ENCODE data around the gene WDHD1.
"Not testable (repeated sequence)": the region's sequence is repeated elsewhere in the genome, so short reads cannot be mapped to it uniquely, and the experiment has no call there.

WDHD1 gene

DNA sequence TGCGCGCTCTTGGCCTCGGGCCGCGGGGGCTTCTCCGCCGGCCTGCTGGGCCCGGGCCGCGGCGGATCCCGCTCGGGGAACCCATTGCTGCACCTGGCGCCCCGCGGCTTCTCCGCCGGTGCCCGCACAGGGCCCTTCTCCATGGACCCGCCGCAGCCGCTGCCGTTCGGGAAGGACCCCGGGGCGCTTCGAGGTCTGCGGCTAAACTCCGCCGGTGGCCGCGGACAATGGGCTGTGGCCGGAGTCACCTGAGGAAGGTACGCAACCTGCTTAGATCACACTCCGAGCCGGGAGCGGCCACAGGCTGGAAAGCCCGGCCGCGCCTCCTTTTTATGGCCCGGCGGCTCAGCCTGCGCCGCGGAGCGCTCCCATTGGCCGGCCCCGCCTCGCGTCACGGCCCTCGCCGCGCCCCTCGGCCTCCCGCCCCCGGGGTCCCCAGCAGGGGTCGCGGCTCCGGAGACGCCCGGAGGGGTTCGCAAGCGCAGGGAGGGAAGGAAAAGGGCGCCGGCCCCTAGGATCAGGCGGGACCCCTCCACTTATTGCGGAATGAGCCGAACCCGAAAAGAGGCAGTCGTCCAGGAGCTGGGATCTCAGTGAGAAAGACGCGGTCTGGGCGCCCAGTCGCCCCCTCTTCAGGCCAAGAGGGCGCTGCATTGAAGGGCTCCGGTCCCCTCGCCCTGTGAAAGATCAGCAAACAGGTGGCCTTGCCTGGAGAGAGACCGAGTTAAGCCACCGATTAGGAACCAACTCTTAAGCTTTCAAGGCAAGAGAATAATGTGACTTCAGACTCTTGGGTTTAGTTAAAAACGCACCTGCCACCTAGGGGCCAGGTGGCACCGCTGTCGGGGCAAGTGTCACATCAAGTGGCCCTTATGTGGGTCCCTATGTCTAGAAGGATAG is 124.1 kb downstream of the WDHD1 start, which contains the start of gene GCH1:
TSS of gene GCH1 (minus strand) at position 306 of the 900 bp plus-strand sequence. CDS start at position 143, 163 bp downstream.
- no peak for FAIRE-seq

DNA sequence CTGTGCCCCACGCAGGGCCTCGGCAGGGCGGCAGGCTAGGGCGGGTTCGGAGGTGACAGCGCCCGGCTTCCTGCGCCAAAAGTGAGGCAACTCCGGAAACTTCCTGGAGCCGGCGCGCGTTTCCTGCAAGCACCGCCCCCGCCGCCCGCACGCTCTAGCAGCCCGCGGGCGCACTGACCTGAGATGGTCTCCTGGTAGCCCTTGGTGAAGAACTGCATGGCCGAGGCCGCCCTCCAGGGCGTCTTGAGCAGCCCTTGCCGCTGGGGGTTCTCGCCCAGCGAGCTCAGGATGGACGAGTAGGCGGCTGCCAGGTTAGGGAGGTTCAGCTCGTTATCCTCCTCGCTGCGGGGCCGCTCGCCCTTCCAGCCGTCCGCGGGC is 124.8 kb downstream of the WDHD1 start:
- FAIRE-seq = no peak

DNA sequence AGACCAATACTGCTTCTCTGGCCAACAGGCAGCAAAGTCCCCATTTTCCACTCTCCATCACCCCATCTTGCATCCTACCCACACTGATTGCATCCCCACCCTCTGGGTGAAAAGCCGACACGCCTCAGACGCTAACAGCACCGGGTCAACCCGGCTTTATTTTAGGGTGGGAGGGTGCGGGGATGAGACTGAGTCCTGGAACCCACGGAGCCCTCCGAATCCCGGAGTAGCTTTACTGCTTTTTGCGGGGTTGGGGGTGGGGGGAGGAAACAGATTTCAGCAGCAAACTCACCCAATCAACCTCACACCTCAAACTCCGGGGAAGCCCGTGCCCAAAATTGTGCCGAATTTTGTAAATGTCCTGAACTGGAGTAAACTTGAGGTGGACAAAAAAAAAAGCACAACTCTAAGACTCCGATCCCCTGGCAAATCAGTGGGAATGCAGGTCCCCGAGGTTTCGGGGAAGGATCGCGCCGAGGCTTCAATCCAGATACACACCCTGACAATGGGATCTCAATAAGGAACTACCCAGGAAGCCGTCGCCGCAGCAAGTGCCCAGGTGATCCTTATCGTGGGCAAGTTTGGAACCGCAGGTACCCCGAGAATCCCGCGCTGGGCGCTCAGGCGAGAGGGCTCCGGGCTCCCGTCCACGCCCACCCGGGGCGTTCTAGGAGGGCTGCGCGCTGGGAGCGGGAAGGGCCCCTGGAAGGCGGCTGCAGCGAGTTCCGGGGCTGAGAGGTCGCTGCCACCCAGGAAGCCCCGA is 125.3 kb downstream of the WDHD1 start:
- no peak for FAIRE-seq

DNA sequence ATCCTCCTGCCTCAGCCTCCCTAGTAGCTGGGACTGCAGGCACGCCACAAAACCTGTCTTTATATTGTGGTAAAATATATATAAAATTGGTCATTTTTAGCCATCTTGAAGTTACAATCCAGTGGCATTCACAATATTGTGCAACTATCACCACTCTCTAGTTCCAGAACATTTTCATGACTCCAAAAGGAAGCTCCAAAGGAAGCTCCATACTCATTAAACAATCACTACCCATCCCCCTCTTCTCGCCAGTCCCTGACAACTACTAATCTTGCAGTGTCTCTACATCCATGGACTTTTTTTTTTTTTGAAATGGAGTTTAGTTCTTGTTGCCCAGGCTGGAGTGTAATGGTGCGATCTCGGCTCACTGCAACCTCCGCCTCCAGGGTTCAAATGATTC is 127.3 kb downstream of the WDHD1 start:
- no peak for FAIRE-seq

DNA sequence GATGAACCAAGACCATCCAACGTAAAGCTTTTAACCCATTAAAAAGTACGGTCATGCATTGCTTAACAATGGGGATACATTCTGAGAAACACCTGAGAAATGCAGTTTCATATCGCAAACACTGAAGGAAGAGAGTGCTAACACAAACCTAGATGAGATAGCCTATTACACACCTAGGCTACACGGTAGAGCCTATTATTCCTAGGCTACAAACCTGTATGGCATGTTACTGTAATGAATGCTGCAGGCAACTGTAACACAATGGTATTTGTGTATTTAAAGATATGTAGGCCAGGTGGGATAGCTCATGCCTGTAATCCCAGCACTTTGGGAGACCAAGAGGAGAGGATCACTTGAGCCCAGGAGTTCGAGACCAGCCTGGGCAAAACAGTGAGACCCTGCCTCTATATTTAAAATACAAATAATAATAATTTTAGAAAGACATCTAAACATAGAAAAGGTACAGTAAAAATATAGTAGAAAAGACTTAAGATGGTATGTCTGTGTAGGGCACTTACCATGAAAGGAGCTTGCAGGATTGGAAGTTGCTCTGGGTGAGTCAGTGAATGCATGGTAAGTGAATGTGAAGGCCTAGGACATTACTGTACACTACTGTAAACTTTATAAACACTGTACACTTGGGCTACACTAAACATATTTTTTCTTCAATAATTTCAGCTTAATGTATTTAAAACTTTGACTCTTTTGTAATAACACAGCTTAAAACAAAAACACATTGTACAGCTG is 128.9 kb downstream of the WDHD1 start:
- not testable (repeated sequence) for FAIRE-seq

DNA sequence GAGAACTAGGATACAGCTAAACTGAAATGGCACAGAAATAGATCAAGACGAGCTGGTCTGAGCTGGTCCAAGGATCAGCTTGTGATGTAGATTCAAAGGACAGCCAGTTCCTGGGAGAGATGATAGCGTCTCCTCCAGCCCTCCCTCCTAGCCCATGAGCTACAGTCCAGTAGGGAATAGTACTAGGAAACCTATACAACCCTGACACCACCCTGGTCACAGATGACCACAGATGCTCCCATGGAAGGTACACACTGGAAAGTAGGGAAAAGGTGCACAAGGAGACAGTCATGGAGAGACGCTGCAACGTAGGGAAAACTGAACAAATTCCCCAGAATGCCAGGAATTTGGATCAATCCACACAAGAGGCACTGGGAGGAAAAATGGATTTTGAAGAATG is 131.2 kb downstream of the WDHD1 start:
- FAIRE-seq = no peak

DNA sequence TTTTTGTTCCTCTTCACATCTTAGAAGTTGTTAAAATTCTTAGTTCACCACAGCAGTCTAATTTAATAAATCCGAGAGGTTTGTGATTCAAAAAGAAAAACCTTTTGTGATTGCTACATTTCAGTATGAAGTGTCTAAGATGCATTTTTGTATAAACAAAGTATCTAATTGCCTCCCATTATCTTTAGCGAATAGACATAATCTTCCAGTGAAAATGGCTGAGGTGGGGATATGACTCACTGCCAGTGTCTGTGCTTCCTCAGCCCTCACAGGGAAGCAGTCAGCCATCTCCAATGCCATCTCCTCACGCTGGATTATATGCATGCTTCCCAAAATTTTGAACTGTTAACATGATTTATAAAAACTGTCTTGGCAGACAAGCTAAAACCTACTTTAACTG is 131.9 kb downstream of the WDHD1 start:
- FAIRE-seq = no peak

DNA sequence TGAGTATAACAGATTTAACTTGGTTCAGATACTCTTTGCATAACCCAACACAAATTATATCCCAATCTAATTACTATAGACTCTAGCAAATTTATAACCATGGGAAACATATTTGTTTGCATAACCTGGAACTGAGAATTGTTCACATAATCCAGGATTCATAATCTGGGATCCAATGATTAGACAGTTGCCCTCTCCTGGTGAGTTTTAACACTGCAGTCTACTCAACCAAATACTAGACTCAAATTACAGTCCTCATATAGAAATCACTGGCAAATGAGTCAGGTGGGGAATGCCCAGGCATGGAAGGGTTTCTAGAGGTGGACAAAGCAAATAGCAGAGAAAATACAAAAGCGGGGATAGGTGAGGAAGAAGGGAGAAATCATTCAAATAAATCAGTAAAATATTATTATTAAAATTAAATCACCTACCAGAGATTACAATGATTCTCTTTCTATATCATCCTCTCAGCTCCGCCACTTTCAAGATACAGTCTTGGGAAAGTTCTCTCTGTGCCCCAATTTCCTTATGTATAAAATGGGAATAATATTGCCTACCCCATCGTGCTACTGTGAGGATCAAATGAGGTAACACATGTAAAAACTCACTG is 133.6 kb downstream of the WDHD1 start:
- no peak for FAIRE-seq

DNA sequence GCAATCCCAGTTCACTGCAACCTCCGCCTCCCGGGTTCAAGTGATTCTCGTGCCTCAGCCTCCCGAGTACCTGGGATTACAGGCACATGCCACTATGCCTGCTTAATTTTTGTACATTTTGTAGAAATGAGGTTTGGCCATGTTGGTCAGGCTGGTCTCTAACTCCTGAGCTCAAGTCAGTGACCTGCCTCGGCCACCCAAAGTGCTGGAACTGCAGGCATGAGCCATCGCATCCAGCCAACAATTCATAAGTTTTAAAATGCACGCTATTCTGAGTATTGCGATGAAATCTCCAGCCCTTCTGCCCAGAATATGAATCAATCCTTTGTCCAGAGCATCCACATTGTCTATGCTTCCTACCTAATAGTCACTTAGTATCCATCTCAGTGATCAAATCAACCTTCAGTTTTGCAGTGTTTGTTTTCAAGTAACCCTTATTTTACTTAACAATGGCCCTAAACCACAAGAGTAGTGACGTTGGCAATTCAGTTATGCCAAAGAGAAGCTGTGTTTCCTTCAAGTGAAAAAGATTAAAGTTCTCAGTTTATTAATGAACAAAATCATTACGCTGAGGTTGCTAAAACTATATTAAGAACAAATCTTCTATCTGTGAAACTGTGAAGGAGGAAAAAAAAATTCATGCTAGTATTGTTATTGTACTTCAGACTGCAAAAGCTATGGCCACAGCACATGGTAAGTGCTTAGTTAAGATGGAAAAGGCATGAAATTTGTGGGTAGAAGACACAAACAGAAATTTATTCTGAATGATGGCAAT is 135.2 kb downstream of the WDHD1 start:
- no peak for FAIRE-seq

DNA sequence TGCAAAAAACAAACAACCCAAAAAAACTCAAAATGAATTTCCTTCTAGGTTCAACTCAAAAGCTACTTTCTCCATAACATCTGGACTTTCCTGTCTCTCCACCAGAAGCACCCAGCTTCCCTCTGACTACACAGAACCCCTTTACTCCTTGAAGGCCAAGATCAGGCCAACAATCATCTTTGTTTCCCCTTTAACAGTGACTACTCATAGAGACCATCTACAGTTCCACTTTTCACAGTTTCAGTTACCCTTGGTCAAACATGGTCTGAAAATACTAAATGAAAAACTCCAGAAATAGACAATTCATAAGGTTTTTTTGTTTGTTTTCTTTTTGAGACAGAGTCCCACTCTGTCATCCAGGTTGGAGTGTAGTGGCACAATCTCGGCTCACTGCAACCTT is 136.1 kb downstream of the WDHD1 start:
- no peak for FAIRE-seq

DNA sequence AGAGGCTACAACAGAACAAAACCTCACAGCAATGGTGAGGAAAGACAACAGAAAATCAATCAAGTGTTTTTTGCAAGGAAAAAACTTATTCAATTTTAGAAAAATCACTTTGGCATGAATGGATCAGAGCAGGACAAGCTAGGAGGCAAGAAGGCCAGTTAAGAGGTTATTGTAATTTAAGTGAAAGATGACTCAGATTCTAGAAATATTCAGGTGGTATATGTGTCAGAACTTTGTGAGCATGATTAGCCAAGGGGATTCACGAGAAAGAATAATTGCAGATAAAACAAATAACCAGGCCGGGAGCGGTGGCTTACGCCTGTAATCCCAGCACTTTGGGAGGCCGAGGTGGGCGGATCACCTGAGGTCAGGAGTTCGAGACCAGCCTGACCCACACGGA is 137.0 kb downstream of the WDHD1 start:
- no peak for FAIRE-seq
